ENCODE data around the gene TRIM2.

- TF ChIP-seq CTCF (conservative IDR thresholded peaks at IDR 0.05) (no peak), EZH2 (IDR thresholded peaks at IDR 0.05; ENCODE audit: low read depth) (no peak)
These were observed 57.2 kb downstream of the TRIM2 start for GRCh38 chr4:153261461-153261860.

All from PC-9 (cell line).